Myocyte (in vitro differentiated cells): ENCODE results near the gene CDK7. TPM values are rescaled to one million over a fixed set of nuclear protein-coding genes. Genes with fewer than 3 reads are reported as not detected.
"Not testable (repeated sequence)": the region's sequence is repeated elsewhere in the genome, so short reads cannot be mapped to it uniquely, and the experiment has no call there.

Source experiments
- DNase-seq: peaks from one replicate; pipeline ENCODE4 v3.0.0-alpha.2; 2012; ENCODE audit warnings: low read depth
- total RNA-seq: library from RNA; depleted of rRNA; stranded (reverse); fragments of >200 nt; gene quantifications from 2 replicates; pipeline ENCODE4 v1.2.3, GENCODE V29; 2014

The CDK7 gene
- total RNA-seq, 1 donor from 2014 or later, result 24.6 TPM

DNA sequence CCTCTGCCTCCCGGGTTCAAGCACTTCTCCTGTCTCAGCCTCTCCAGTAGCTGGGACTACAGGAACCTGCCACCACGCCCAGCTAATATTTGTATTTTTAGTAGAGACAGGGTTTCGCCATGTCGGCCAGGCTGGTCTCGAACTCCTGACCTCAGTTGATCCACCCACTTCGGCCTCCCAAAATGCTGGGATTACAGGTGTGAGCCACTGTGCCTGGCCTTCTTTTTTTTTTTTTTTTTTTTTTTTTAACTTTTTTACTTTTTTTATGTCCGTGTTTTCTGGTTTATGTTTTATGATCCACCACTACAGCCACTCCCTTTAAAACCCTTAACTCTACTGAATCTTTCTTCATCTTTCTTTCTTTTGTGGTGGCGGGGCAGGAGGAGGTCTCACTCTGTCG is 2.0 kb downstream of the CDK7 start:
- DNase-seq, result not testable (repeated sequence)

DNA sequence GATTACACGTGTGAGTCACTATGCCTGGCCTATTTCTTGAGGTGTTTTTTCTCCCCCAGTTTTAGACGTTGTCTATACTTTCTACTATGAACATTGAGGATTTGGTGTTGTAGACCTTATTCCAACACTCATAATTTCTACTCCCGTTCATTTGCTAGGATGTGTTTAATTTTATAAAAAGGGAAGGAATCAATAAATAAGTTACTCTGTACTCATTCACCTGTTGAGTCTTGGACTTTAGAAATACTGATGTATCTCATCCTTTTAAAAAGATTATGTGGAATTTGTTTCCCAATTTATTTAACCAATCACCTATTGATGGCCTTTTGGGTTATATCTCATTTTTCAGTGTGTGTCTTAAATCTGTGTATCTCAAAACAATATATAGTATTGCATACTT is 3.2 kb downstream of the CDK7 start:
- DNase-seq, result no peak

DNA sequence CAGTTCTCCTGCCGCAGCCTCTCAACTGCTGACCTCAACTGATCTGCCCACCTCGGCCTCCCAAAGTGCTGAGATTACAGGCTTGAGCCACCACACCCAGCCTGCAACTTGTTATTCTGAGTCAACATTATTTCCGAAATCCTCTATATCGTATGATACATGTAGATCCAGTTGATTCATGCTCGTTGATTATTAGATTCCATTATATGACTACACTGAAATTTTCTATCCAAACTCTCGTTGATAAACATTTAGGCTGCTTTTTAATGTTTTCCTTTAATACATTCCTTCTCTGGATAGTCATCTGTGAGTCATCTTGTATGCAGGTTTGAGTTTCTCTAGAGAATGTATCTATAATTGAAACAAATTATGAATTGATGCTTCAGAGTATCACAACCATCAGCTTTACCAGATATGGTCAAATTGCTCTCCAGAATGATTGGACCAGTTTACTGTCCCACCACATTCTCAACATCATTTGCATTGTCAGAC is 4.1 kb downstream of the CDK7 start:
- no peak for DNase-seq

DNA sequence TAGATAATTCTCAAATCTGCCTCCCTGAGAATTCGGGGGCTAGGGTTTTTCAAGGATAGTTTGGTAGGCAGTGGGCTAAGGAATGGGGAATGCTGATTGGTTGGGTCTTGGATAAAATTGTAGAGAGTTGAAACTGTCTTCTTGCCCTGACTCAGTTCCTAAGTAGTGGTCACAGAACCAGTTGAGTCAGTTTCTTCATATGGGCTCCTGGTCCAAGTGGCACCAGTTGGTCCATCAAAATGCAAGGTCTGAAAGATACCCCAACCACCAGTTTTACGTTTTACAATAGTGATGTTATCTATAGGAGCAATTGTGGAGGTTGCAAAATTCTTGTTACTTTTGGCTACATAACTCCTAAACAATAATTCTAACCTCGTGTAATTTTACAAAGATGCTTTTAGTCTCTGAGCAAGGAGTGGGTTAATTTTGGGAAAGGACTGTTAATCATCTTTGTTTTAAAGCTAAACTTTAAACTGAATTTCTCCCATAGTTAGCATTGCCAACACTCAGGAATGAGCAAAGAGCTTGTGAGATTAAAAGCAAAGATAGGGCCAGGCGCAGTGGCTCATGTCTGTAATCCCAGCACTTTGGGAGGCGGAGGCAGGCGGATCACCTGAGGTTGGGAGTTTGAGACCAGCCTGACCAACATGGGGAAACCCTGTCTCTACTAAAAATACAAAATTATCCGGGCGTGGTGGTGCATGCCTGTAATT is 7.7 kb downstream of the CDK7 start:
- no peak for DNase-seq

DNA sequence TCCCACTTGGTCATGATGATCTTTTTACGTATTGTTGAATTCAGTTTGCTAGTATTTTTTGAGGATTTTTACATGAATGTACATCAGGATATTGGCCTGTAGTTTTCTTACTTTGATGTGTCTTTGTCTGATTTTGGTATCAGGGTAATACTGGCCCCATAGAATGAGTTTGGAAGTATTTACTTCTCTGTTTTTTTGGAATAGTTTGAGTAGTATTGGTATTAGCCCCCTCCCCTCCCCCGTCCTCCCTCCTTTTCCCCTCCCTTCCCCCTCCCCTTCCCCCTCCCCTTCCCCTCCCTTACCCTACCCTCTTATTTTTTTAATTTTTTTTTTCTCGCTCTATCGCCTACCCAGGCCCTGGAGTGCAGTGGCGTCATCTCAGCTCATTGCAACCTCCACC is 10.3 kb downstream of the CDK7 start:
- no peak for DNase-seq

DNA sequence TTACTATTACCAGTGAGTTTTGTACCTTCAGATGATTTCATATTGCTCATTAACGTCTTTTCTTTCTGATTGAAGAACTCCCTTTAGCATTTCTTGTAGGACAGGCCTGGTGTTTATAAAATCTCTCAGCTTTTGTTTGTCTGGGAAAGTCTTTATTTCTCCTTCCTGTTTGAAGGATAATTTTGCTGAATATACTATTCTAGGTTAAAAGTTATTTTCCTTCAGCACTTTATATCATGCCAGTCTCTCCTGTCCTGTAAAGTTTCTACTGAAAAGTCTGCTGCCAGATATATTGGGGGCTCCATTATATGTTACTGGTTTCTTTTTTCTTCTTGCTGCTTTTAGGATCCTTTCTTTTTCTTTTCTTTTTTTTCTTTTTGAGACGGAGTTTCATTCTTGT is 13.3 kb downstream of the CDK7 start:
- DNase-seq, result no peak

DNA sequence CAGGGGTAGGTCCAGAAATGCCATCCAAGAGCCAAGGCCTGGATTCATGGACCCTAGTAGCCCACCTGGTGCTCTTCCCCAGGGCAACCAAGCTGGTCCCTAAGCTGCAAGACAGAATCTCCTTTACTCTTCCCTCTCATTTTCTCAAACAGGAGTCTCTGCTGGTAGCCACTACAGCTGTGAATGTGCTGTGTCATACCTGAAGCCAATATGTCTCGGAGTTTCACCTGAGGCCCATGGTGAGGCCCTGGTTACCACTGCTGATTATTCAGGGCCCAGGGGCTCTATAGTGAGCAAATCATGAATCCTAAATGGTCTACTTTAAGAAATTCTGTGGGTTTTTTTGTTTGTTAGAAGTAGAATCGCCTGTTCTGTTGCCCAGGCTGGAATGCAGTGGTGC is 15.9 kb downstream of the CDK7 start:
- DNase-seq, result no peak

DNA sequence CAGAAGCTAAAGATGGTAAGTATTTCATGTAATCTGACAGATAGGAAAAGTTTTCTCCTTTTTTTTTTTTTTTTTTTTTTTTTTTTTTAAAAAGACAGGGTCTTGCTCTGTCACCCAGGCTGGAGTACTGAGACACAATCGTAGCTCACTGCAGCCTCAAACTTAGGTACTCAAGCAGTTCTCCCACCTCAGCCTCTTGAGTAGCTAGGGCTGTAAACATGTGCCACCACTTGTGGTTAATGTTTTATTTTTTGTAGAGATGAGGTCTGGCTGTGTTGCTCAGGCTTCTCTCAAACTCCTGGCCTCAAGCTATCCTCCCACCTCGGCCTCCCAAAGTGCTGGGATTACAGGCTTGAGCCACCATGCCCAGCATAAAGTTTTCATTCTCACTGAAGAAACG is 17.8 kb downstream of the CDK7 start:
- no peak for DNase-seq

DNA sequence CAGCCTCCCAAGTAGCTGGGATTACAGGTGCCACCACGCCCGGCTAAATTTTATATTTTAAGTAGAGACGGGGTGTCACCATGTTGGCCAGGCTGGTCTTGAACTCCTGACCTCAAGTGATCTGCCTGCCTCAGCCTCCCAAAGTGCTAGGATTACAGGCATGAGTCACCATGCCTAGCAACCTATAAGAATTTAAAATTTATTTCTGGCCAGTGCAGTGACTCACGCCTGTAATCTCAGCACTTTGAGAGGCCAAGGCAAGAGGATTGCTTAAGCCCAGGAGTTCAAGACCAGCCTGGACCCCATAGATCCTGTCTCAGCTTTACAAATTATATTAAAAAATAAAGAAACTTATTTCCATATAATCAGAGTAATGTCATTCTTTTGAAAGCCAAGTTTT is 21.3 kb downstream of the CDK7 start:
- DNase-seq, result not testable (repeated sequence)

DNA sequence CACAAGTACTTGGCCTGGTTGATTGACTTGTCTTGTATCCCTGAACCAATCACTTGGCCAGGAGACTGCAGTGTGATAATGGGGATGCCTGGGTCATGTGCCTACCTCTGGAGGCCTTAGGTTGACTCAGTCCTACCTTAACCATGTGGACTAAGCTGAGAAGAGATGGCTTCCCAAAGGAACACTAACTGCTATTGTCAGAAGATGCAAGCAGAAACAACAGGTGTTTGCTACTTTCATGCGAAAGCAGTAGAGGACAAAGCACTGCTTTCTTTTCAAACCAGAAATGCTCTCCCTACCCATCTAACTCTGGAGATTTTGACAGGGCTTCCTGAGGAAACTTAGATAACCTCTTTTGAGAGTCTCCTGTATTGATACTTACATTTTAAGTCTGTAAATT is 22.9 kb downstream of the CDK7 start:
- no peak for DNase-seq

DNA sequence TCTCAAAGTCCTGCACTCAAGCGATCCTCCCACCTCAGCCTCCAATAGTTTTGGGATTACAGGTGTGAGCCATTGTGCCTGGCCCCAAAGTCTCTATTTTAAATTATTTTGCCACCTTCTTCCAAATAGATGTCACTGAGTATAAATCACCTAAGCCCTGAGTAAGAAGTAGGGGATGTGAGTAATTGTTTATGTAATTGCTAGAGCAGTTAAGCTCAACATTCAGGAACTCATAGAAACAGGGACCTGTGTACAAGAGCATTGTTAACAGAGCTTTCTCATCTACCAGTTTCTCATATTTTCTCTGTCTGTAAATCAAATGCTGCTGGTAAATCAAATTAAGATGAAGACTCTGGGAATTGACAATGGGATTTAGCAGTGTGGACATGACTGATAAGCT is 26.3 kb downstream of the CDK7 start:
- DNase-seq, result no peak

DNA sequence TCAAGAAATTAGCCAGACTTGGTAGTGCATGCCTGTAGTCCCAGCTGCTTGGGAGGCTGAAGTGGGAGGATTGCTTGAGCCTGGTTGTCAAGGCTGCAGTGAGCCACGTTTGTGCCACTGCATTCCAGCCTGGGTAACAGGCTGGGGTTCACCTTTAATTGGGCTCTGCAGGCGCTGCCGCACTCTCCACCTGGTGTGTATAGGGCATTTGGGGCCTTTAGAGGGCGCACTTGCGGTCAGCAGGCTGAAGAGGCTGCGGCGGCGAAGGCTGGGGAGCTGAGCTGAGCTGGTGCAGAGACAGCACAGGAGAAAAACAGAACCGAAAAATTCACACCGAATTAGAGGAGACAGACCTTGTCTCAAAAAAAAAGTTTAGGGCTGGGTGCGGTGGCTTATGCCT is 31.2 kb downstream of the CDK7 start:
- DNase-seq, result no peak

DNA sequence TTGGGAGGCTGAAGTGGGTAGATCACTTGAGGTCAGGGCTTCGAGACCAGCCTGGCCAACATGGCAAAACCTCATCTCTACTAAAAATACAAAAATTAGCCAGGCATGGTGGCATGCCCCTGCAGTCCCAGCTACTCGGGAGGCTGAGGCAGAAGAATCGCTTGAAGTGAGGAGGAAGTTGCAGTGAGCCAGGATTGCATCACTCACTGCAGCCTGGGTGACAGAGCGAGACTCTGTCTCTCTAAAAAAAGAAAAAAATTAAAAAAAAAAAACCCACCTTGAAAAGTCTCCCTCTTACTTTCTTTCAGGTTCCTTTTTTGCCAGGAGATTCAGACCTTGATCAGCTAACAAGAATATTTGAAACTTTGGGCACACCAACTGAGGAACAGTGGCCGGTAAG is 34.2 kb downstream of the CDK7 start:
- DNase-seq, result no peak

DNA sequence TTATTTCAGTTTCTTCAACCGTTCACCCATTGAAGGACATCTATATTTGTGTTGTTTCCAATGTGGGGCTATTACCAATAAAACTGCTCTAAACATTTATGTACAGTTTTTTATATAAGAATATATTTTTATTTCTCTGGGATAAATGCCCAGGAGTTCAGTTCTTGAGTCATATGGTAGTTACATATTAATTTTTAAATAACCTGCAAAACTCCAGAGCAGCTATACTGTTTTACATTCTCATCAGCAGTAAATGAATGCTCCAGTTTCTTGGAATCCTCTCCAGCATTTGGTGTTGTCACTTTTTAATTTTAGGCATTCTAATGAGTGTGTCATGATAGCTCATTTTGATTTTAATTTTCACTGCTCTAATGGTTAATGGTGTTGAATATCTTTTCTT is 36.2 kb downstream of the CDK7 start:
- DNase-seq, result no peak

DNA sequence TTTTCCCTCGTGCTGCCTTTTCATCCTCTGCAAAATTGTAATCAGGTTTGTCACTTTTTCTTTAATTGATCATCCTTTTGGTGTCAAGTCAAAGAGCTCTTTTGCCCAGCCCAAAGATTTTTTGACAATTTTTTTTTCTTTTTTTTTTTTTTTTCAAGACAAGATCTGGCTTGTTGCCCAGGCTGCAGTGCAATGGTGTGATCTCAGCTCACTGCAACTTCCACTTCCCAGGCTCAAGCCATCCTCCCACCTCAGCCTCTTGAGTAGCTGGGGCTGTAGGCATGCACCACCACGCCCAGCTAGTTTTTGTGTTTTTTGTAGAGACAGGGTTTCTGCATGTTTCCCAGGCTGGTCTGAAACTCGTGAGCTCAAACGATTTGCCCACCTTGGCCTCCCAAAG is 36.7 kb downstream of the CDK7 start:
- peak; percentile 40 for DNase-seq

DNA sequence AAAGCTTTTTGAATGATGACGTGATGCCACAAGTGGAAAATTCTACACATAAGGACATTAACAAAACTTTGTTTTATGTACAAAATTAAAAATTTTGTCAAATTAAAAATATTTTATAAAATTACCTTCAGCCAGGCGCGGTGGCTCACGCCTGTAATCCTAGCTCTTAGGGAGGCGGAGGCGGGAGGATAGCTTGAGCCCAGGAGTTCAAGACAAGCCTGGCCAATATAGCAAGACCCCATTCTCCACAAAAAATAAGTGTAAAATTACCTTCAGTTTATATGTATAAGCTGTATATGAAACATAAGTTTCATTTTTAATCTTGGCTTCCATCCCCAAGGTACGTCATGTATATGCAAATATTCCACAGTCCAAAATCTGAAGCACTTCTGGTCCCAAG is 40.9 kb downstream of the CDK7 start:
- no peak for DNase-seq

DNA sequence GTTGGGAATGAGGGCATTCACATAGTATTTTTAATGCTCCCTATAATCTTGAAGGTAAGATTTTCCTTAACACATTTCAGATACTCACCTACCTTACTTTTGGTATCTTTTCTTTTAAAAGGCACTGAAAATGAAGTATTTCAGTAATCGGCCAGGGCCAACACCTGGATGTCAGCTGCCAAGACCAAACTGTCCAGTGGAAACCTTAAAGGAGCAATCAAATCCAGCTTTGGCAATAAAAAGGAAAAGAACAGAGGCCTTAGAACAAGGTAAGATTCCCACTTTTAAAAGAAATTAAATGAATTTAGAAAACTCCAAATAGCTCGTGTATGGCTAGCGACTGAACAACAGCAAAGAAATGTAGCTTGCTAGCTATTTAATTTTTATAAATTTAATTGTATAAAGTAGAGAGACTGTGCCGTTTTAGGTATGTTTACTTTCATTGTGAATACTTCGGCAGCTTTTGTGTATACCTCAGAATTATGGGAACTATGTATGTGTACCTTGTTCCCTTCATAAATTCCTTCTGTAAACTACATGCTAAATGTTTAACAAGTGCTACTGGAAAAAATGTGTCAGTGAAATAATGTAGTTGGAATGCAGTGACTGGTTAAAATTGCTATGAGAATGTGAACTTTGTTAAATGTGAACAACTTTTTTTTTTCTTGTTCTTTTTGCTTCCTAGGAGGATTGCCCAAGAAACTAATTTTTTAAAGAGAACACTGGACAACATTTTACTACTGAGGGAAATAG is 41.9 kb downstream of the CDK7 start:
- DNase-seq, result no peak

DNA sequence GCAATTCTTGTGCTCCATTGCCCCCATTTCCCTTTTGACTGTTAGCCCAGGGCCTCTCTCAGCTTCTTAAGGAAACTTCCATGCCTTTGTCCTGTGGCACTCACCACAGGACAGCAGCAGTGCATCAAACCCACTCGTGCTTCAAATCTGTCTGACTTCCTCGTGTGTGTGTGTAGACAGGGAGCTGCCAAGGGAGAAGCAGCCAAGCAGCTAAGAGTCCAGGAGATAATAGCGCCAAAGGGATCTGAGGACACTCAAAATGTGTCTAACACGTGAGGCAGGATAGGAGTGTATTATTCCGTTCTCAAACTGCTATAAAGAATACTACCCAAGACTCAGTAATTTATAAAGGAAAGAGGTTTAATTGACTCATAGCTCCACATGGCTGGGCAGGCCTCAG is 44.8 kb downstream of the CDK7 start:
- DNase-seq, result no peak

DNA sequence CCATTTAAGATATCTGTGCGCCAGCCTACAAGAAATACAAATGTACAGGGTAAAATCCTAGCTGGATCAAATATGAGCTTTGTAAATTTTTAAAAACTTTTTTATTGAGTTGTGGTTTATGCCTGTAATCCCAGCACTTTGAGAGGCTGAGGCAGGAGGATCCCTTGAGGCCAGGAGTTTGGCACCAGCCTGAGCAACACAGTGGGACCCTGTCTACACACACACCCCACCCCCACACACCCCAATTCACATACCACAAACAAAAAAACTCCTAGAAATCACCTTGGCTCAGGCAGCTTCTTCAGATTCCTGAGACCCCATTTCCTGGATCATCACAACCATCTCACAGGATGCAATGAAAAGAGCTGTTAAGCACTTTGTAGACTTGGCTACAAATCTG is 46.4 kb downstream of the CDK7 start:
- DNase-seq, result no peak

DNA sequence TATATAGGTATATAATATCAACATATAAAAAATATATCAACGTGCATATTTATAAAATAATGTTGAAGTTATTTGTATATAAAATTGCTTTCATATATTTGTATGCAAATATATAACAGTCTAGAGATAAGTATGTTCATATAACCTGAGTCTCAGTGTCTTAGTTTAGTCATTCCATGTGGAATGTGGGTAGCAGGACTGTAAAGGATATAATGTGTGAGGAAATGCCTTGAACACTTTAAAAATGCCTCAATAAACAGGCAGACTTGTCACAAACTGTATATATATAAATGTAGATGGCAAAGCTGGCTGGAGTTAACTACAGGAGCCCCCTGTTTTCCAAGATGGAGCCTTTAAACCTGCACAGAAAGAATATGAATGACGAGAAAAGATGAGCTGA is 49.5 kb downstream of the CDK7 start:
- no peak for DNase-seq

DNA sequence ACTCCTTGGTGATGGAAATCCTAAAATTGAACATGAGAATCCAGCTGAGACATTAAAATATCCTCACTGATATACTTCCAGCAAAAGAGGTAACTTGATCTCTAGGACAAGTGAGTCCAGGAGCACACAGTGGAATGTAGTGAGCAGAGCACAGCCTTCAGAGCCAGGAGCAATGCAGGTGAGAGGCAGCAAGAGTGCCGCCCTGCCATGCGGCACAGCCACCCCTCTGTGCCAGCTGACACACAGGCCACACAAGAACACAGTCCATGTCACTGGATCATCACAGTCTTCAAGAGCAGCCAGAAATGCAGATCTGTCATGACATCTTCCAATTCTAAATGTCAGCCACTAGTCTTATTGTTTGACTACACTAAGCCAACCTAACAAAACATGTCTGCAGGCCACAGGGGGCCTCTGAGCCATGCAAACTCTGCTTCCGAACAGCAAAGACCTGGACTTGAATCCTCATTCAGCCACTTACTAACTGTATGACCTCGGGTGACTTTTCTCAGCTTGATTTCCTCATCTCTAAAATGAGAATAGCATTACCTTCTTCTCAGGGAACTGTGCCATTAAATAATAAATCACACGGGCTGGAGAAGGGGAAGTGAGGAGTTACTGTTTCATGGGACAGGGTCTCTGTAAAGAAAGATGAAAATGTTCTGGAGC is 50.9 kb downstream of the CDK7 start:
- no peak for DNase-seq

DNA sequence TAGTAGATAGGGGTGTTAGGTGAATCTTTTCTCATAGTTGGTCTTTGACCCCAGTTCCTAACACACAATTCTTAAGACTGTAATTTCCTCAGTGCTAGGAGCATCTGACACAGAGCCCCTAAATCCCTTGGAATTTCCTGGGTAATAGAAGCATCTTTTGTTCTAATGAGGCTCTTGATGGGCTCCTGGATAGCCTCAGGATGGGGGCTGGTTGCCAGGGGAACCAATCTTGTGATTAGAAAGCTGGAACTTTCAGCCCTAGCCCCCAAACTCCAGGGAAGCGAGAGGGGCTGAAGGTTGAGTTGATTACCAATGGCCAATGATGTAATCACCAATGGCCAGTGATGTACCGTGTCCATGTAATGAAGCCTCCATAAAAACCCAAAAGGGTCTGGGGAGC is 53.4 kb downstream of the CDK7 start:
- DNase-seq, result no peak
